Hippocampal formation (tissue), 2 donors: ENCODE results near the gene COX10.
"Not testable (repeated sequence)": the region's sequence is repeated elsewhere in the genome, so short reads cannot be mapped to it uniquely, and the experiment has no call there.

ENCODE experiments used
- DNase-seq, 2 donors: peaks; one replicate each; lab custom pipeline; 2025; lab: John Stamatoyannopoulos, UW

COX10 gene

DNA sequence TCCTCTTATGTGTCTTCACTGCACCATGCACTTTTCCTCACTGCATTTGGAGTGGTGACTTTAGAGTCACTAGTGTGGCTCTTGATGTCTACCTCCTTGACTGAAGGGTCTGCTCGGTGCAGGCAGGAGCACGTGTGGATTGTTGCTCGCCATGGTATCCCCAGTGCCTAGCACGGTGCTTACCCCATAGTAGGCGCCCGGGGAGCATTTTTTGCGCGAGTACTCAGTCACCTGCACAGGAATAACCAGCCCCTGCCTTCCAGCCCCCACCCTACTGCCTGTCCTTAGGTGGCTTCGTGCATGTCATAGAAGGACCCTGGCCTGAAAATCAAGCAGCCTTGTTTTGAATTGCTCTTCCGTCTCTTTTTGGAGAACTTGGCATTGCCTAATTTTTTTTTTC lies 136.1 kb downstream of the COX10 start:
- DNase-seq: no peak

DNA sequence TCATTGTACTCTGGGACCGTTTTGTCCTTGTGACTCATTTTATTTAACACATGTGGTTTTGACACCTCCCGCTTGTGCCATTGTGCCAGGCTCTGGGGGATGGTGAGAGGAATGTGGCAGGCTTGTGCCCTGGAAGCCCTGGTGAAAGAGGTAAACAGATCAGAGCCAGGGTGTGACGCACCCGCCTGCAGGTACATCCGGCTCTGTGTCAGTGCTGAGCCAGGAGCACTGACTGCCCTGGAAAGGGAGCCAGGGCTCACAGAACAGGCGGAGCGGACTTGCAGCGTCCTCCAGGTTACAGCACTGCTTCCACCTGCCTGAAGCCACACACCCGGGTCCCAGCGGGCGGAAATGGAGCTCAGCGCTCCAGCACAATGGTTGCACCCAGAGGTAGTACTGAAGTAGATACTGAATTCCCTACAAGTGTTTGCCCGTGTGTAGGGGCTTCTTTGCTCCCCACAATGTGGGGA lies 136.7 kb downstream of the COX10 start:
- DNase-seq: no peak

DNA sequence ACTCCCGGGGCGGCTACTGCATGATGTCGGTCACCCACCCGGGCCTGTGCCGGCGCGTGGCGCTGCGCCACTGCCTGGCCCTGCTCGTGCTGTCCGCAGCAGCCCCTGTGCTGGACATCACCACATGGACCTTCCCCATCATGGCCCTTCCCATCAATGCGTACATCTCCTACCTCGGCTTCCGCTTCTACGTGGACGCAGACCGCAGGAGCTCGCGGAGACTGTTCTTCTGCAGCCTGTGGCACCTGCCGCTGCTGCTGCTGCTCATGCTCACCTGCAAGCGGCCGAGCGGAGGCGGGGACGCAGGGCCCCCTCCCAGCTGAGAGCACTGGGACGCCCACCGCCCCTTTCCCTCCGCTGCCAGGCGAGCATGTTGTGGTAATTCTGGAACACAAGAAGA lies 137.6 kb downstream of the COX10 start:
- no peak for DNase-seq

DNA sequence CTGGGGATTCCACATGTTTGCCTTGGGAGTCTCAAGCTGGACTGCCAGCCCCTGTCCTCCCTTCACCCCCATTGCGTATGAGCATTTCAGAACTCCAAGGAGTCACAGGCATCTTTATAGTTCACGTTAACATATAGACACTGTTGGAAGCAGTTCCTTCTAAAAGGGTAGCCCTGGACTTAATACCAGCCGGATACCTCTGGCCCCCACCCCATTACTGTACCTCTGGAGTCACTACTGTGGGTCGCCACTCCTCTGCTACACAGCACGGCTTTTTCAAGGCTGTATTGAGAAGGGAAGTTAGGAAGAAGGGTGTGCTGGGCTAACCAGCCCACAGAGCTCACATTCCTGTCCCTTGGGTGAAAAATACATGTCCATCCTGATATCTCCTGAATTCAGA lies 138.5 kb downstream of the COX10 start:
- DNase-seq: no peak

DNA sequence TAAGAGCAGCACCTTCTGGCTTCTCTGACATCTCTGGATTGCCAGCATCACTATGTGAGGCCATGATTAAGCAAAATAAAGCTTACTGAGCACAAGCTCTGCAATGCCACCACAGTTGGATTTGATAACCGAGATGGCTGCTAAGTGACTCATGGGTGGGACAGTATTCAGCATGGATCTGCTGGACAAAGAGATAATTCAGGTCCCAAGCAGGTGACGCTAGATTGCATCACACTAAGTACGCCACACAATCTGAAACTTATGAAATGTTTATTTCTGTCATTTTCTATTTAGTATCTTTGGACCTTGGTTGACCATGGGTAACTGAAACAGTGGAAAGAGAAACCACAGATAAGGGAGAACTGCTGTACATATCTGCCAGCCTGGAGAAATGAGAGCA lies 139.9 kb downstream of the COX10 start:
- DNase-seq: no peak

DNA sequence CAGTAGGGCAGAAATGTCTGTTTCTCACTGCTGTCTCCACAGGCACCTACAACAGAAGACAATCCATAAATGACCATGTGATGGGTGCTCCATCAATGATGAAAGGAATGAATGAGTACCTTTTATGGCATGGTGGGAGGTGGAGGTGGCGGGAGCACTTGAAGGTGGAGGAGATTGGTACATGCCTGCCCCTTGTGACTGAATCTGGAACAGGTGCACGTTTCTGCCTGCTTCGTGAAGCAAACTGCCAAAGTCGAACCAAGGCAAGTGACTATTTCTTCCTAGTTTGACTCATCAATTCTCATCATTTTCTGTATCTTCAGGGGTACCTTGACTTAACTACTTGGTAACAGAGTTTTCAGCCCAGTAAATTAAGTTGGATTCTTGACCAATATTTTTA lies 141.9 kb downstream of the COX10 start:
- DNase-seq: no peak

DNA sequence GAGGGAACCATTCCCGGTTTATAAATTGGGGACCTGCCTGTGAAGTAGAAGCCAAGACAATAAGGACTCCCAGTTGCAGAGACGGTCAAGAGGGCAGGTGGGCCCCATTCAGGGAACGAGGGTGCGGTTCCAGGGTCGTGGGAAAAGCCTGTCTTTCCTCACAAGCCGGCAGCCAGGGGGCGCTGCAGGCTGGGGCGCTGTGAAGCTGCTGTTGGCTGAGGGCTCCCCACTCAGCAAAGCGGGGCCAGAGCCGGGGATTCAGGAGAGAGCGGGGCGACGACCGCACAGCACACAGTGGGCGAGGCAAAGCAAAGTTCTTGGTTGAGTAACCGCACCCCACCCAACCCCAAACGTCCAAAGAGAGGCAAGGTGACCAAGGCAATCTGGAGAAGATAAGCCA lies 142.5 kb downstream of the COX10 start:
- DNase-seq: no peak

DNA sequence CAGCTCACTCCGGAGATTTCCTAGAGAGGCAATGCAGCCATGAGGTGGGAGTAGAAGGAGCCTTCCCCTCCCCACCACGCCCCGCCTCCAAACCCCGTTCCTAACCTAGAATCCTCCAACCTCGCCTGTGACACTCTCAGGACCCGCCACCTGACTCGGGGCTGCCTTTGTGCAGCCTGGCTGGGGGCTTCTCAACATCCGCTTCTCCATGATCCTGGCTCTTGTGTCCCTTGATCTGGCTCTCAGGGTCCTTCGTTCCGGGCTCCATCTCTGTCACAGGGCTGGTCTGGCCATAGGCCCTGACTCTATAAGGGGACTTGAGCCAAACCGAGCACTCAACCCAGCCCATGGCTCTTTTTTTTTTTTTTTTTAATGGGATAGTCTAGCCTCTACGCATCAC lies 143.1 kb downstream of the COX10 start:
- DNase-seq: no peak

DNA sequence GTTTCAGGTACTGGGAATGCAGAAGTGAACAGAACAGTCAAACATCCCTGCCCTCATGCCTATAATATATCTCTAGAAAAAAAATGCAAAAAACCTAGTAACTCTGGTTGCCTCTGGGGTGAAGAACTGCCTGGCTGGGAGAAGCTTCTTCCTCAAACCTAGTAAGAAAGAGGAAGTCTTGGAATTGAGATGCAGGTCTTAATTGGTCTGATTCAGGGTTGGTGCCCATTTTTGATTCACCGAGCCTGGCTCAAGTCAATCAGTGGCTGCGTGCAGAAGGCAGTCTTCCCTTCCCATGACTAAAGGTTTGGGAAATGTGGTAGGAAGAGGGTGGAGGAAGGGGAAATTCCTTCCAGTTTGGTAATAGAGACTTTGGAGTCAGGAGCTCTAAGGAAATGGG lies 145.0 kb downstream of the COX10 start:
- DNase-seq: no peak

DNA sequence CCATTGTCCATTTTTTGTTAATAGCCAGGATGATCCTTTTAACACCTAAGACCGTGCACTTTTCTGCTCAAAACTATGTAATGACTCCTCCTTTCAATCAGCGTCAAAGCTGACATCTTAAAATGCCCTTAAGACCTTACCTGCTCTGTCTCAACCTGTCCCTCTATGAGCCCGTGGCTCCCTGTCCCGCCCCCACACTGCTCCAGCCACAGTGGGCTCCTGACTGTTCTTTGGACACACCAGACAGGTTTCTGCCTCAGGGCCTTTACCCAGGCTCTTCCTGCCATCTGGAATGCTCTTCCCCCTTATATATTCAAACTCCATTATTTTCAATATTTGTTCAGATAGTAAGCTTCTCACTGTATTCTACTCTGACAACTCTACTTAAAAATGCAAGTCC lies 153.3 kb downstream of the COX10 start:
- DNase-seq: no peak

DNA sequence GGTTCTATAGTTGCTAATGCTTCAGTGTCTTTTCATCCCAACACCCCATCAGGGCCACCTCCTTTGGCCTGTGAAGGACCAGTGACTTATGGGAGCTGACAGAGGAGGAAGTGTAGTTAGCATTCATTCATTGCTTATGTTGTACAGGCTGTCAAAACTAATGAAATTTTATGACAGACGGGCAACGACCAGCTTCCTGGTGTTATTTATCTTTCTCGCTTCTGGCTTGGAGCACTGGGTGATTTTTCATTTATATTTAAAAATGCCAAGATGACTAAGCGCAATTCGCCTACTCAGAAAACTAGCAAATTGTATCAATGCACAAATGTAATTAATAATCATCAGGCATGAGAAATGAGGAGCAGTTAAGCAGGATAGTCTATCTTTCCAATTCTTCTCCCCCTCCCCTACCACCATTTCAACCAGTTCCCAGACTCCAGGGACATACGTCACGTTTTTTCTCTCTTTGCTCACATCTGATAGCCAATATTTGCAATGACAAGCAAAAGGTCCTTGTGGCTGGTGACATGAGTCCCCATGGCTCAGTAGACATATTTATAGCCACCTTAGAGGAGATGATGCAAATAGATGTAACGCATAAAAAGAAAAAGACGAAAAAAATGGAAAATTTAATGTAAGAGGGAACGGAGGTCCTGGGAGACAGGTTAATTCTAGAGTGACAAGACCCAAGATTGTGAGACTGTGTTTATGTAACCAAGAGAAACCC lies 156.1 kb downstream of the COX10 start:
- DNase-seq: no peak

DNA sequence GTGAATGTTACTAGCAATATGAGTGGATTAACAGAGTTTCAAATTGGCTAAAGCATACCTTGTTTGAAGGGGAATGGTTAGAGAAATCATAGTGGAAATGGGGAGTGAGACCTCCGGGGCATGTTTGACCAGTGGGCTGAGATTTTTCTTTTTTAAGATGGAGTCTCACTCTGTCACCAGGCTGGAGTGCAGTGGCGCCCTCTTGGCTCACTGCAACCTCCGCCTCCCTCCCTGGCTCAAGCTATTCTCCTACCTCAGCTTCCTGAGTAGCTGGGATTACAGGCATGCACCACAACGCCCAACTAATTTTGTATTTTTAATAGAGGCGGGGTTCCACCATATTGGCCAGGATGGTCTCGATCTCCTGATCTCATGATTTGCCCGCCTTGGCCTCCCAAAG lies 157.7 kb downstream of the COX10 start:
- DNase-seq: no peak

DNA sequence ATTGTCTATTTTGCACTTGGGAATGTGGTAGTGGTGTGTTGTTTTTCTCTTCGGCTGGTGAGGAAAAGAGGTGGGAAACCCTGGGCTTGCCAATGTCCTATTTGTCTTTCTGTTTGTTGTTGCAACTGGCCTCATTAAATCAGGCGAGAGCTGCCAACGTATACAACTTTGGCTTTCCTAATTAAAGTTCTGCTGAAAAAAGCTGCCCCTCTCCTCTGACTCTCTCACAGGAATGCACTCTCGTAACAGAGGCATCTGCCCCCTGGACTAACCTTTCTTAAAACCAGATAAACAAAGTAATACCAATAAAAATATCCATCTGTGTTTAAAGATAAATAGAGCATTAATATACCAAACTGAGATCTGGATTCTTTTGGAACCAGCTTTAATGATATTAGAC lies 159.6 kb downstream of the COX10 start:
- no peak for DNase-seq

DNA sequence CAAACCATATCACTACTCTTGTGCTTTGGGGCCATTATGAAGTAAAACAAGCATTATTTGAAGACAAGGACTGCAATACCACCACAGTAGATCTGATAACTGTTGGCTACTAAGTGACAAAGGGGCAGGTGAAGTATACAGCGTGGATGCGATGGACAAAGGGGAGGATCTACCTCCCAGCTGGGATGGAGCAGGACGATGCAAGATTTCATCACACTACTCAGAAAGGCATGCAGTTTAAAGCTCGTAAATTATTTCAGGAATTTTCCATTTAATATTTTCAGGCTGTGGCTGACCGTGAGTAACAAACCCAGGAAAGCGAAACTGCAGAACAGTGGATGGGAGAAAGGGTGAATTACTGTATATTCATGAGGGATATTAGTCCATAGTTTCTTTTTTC lies 161.9 kb downstream of the COX10 start:
- DNase-seq: not testable (repeated sequence)

DNA sequence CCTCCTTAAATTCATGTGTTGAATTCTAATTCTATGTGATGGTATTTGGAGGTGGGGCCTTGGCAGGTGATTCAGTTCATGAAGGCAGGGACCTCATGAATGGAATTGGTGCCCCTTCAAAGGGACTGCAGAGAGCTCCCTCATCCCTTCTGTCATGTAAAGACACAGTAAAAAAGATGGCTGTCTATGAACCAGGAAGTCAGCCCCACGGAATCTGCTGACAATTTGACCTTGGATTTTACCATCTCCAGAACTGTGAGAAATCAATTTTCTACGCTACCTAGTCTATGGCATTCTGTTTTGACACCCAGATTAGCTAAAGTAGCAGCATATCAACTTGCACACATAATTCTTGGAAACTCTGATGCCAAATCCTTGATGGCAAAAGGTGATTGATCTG lies 165.7 kb downstream of the COX10 start:
- not testable (repeated sequence) for DNase-seq

DNA sequence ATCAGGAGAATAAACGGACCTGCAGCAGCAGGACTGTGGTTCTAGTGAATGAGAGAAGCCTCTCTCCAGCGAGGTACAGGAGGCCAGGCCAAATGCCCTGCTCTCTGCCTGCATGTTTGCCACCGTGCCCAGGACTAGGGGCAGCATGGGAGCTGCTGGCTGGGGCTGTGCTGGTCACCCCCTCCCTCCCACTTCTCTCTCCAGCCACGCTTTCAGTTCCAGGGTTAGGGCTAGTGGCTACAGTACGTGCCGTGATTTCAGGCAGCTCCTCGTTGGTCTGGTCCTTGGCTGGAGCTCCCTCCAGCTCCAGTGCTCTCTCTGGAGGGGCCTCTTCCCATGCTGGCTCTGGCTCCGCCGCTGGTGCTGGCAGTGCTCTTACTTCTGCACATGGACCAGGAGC lies 166.7 kb downstream of the COX10 start:
- DNase-seq: not testable (repeated sequence)

DNA sequence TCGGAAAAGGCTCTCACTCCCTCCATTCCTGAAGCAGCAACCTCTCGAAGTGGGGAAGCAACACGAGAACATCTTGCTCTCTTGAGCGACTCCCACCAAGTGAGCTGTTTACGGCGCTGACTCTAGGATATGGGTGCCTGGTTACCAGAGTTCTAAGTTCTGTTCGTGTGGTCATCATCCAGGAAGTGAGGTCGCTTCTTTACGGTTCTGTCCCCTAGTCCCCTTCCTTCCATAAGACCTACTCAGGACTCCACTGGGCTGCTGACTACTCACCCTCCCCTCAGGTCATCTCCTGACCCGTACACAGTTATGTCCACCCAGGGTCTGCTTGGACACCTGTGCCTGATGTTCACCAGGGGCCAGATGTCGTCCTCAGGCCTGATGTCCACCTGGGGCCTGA lies 167.5 kb downstream of the COX10 start, which contains the start of gene CDRT15:
Gene CDRT15 (minus strand): TSS at position 101 of the 400 bp plus-strand sequence. CDS start 29 bp downstream, at position 72.
- not testable (repeated sequence) for DNase-seq

DNA sequence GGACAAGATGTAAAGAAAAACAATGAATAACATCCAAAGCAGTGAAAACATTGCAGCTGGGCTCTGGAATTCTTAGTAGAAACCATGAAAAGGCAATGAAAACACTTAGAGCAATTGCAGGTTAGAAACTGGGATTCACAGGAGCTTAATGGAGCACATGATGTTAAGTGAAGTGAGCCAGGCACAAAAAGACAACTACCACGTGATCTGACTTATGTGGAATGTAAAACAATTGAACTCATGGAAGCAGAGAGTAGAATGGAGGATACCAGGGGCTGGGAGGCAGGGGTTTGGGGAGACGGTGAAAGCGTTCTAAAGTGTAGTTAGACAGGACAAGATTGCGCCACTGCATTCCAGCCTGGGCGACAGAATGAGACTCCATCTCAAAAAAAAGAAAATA lies 170.0 kb downstream of the COX10 start:
- DNase-seq: not testable (repeated sequence)

DNA sequence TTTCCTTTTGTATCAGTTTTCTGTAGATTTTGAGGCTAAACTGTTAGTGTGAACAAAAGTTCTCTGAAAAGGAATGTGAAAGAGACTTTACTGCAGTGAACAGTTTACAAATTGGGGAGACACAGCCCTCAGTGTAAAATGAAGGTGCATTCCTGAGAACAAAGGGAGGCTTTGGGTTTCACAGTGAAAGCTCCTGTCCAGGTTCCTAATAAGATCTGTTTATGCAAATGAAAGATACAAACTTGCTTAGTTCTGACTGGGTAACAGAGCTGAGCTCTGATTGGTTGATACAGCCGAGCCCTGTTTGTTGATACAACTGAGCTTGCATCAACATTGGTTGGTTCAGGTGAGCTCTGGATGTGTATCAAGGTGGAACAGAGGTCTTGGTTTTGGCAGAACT lies 175.7 kb downstream of the COX10 start:
- DNase-seq: no peak

DNA sequence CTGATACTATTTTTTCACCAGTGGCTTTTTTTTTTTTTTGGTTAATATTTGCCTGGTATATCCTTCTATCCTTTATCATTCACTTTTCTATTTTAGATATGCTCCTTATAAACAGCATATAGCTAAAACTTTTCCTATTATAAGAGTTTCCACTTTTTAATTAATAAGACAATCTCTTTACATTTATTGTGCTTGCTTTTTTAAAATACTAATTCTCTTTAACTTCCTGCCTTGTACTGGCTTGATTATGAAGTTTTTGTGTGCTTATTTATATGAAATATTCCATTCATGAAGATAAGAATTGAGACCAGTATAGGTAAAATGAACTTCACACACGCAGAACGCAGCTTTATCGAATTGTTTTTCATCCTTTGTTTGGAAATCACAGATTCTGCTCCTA lies 176.3 kb downstream of the COX10 start:
- no peak for DNase-seq
